Panc1 (cell line): Measurements from ENCODE around the gene SLC8A1. TPM values are rescaled to one million over a fixed set of nuclear protein-coding genes. Genes with fewer than 3 reads are reported as not detected.

Experiments
- ATAC-seq: fragments of 200-7000 bp; cut with Tn5 transposase; 2 replicates; pipeline ENCODE4 v1.9.1; 2020; ENCODE audit warnings: mild to moderate bottlenecking, moderate library complexity
- BruUV-seq: library from RNA; stranded (reverse); fragments of 400-500 nt; replicated peaks from 2 replicates; lab custom pipeline; 2021; lab: Mats Ljungman, UMichigan
- CTCF ChIA-PET: fragments of 300-600 bp; sonication (Branson Sonifier 250); formaldehyde crosslinking; loops from one replicate; lab custom pipeline; 2022; ENCODE audit warnings: antibody characterized with exemption; lab: Charles Lee
- POLR2A ChIA-PET: fragments of 300-600 bp; sonication (Branson Sonifier 250); formaldehyde crosslinking; loops from one replicate; lab custom pipeline; 2022; ENCODE audit warnings: antibody characterized with exemption; lab: Charles Lee
- DNase-seq: peaks from one replicate; pipeline ENCODE4 v3.0.0-alpha.2; 2010; ENCODE audit warnings: low read depth, low spot score
- H3K27ac ChIP-seq: 2 replicates; pipeline ENCODE4 v1.5.1; 2011; ENCODE audit warnings: mild to moderate bottlenecking, low read length, inconsistent platforms
- H3K27me3 ChIP-seq: fragments of 200-500 bp; sonication (Bioruptor generic); 2 replicates; pipeline ENCODE4 v1.6.0; 2014; ENCODE audit warnings: low read length, inconsistent platforms; ENCODE audit not compliant: control insufficient read depth, insufficient read depth
- H3K36me3 ChIP-seq: fragments of 200-500 bp; sonication (Bioruptor generic); 2 replicates; pipeline ENCODE4 v1.5.1; 2014; ENCODE audit warnings: inconsistent platforms, mild to moderate bottlenecking, low read length, moderate library complexity; ENCODE audit not compliant: control insufficient read depth, insufficient read depth
- H3K4me1 ChIP-seq: 2 replicates; pipeline ENCODE4 v1.5.1; 2011; ENCODE audit warnings: inconsistent platforms, mild to moderate bottlenecking, low read length, moderate library complexity; ENCODE audit not compliant: control insufficient read depth, insufficient read depth
- H3K4me3 ChIP-seq, 2 experiments: 2 replicates each; pipeline ENCODE4 v1.5.1; 2011 to 2012; ENCODE audit warnings: low read depth in 2 of 2, low read length in 2 of 2, mild to moderate bottlenecking in 2 of 2, inconsistent platforms in 1 of 2, moderate library complexity in 1 of 2
- H3K9me3 ChIP-seq: fragments of 200-500 bp; sonication (Bioruptor generic); 2 replicates; pipeline ENCODE4 v1.5.1; 2014; ENCODE audit warnings: low read depth, mild to moderate bottlenecking, inconsistent platforms, low read length, moderate library complexity; ENCODE audit not compliant: control insufficient read depth, insufficient read depth
- CTCF ChIP-seq: fragments of 450-650 bp; IDR thresholded peaks from 2 replicates; pipeline ENCODE4 v1.5.1; 2017; ENCODE audit warnings: mild to moderate bottlenecking
- POLR2AphosphoS5 ChIP-seq: IDR thresholded peaks from 2 replicates; pipeline ENCODE4 v1.6.1; 2012; ENCODE audit warnings: mild to moderate bottlenecking, low read depth, low read length, moderate library complexity
- REST ChIP-seq, 2 experiments: IDR thresholded peaks; 2 replicates each; pipeline ENCODE4 v1.6.1; 2011 to 2012; ENCODE audit warnings: low read depth in 2 of 2, control low read depth in 1 of 2, low read length in 1 of 2, mild to moderate bottlenecking in 1 of 2, moderate library complexity in 1 of 2; ENCODE audit not compliant: insufficient read depth in 1 of 2
- TCF7L2 ChIP-seq: IDR thresholded peaks from 2 replicates; pipeline ENCODE4 v1.6.1; 2011; ENCODE audit warnings: mild to moderate bottlenecking, low read depth, low read length, inconsistent platforms
- in situ Hi-C: cut with HindIII; loops from 2 replicates; pipeline ENCODE4 v1.10.0; 2016; ENCODE audit warnings: low sequenced_read_pairs, low pct_unique_long_range_greater_than_20kb
- intact Hi-C: fragments of 100-400 bp; cut with micrococcal nuclease; formaldehyde crosslinking; loops from one replicate; pipeline ENCODE4 v1.10.0; 2022; ENCODE audit not compliant: unreplicated experiment
- total RNA-seq: library from RNA; stranded (reverse); gene quantifications from one replicate; pipeline ENCODE4 v1.2.1, GENCODE V29; 2021; ENCODE audit not compliant: unreplicated experiment

The SLC8A1 gene
- total RNA-seq, 1 experiment from 2014 or later: 0.59 TPM

- DNase-seq: no peak
- H3K9me3 ChIP-seq: no peaks in the 10 kb centered on the region
- H3K4me1 ChIP-seq: no peaks in the 10 kb centered on the region
- no peak for TF ChIP-seq REST (IDR thresholded peaks at IDR 0.05; ENCODE audit: insufficient read depth in 1 of 2, low read depth in 2 of 2, low read length in 1 of 2)
- TF ChIP-seq CTCF: no peak
- TF ChIP-seq TCF7L2: no peak
- in situ Hi-C loops: no loop called here
- no peaks in the 10 kb centered on the region for H3K27me3 ChIP-seq
- no peaks in the 10 kb centered on the region for H3K36me3 ChIP-seq
- ChIA-PET POLR2A (no interaction called here), CTCF (no interaction called here)
- H3K4me3 ChIP-seq: no peak overlapping the region
- intact Hi-C loops: no loop called here
- no peak overlapping the region for H3K27ac ChIP-seq
- ATAC-seq: no peak
- BruUV-seq: no TSS peak
These were observed 193.8 kb downstream of the SLC8A1 start for GRCh38 chr2:40258135-40258457.

GRCh38 chr2:40257340-40258134, 194.4 kb downstream of the SLC8A1 start:
- Histone ChIP-seq H3K27ac (no peak overlapping the region), H3K27me3 (no peaks in the 10 kb centered on the region), H3K4me1 (no peaks in the 10 kb centered on the region), H3K36me3 (no peaks in the 10 kb centered on the region), H3K9me3 (no peaks in the 10 kb centered on the region), H3K4me3 (no peak overlapping the region)
- in situ Hi-C loops: no loop called here
- TF ChIP-seq POLR2AphosphoS5: no peak
- TF ChIP-seq TCF7L2: no peak
- TF ChIP-seq REST (IDR thresholded peaks at IDR 0.05; ENCODE audit: insufficient read depth in 1 of 2, low read depth in 2 of 2, low read length in 1 of 2): no peak
- ATAC-seq (no peak), DNase-seq (no peak)
- BruUV-seq: no TSS peak
- POLR2A ChIA-PET: no interaction called here
- intact Hi-C loops: no loop called here
- CTCF ChIA-PET: interaction anchor here (0.7 kb wide), 1 partner anchor 175 kb away, joined by 3 read pairs; no protein-coding TSS in a partner anchor
